ENCODE measurements around the gene SNX27.
A peak's percentile ranks its signal among the peaks of the same experiment; 100 is the strongest.
"Not testable (repeated sequence)": the region's sequence is repeated elsewhere in the genome, so short reads cannot be mapped to it uniquely, and the experiment has no call there.

Gene SNX27

GRCh38 chr1:151613282-151613780 is 1.5 kb downstream of the SNX27 start:
- no peaks in the 10 kb centered on the region for H3K36me3 ChIP-seq
- peak overlapping the region; percentile 97 for H3K27ac ChIP-seq
- H3K4me1 ChIP-seq (ENCODE audit: control insufficient read depth in 1 of 2, insufficient read depth in 1 of 2, low read depth in 1 of 2, low read length in 1 of 2) = peaks cover 60 to 62% of the 10 kb centered on the region in 2 experiments
- peak overlapping the region; percentile 72 to 94 for H3K4me3 ChIP-seq (ENCODE audit: low read depth in 1 of 2, low read length in 1 of 2)
- H3K27me3 ChIP-seq = no peaks in the 10 kb centered on the region
- no peaks in the 10 kb centered on the region for H3K9me3 ChIP-seq
- no peak for TF ChIP-seq CTCF (IDR thresholded peaks at IDR 0.05)

- no peak overlapping the region for H3K4me3 ChIP-seq (ENCODE audit: low read depth in 1 of 2, low read length in 1 of 2)
- H3K27ac ChIP-seq = peak overlapping the region; percentile 57
- H3K27me3 ChIP-seq = no peaks in the 10 kb centered on the region
- H3K4me1 ChIP-seq (ENCODE audit: control insufficient read depth in 1 of 2, insufficient read depth in 1 of 2, low read depth in 1 of 2, low read length in 1 of 2) = peaks cover 70 to 74% of the 10 kb centered on the region in 2 experiments
- H3K36me3 ChIP-seq = no peaks in the 10 kb centered on the region
- no peaks in the 10 kb centered on the region for H3K9me3 ChIP-seq
- no peak for TF ChIP-seq CTCF (IDR thresholded peaks at IDR 0.05)
Measured at GRCh38 chr1:151615711-151616504, 4.1 kb downstream of the SNX27 start.

DNA sequence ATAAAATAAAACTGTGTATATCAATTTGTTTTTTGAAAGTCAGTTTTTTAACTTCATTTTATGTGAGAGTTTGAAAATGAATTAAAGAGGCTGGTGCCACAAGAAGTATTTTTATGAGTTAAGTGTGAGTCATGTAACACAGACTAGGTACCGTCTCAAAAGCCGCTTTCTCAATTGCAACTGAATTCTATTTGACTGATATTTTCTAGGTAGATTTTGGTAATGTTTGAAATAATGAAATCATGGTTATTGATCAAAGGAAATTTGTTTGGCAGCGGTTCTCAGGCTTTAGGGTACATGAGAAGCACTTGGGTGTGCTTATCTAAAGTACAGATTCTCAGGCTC is 4.6 kb downstream of the SNX27 start:
- Histone ChIP-seq H3K27me3 (no peaks in the 10 kb centered on the region), H3K27ac (peak overlapping the region; percentile 57), H3K9me3 (no peaks in the 10 kb centered on the region), H3K4me3 (ENCODE audit: low read depth in 1 of 2, low read length in 1 of 2) (no peak overlapping the region), H3K4me1 (ENCODE audit: control insufficient read depth in 1 of 2, insufficient read depth in 1 of 2, low read depth in 1 of 2, low read length in 1 of 2) (peaks cover 70 to 75% of the 10 kb centered on the region in 2 experiments), H3K36me3 (no peaks in the 10 kb centered on the region)
- TF ChIP-seq CTCF (IDR thresholded peaks at IDR 0.05) = no peak

DNA sequence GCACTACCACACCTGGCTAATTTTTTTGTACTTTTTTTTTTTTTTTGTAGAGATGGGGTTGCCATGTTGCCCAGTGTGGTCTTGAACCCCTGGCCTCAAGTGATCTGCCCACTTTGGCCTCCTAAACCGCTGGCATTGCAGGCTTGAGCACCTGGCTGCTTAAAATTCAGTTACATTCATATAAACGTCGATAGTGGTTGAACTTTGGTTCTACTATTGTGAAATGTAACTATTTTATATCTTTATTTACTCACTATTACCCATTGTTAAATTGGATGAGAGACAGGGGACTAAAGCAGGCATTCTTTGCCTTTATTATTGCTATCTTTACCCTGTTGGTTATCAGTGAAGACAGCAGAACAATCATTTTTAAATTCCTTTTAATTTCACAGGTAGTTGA is 6.2 kb downstream of the SNX27 start:
- no peaks in the 10 kb centered on the region for H3K27me3 ChIP-seq
- TF ChIP-seq CTCF (IDR thresholded peaks at IDR 0.05) = no peak
- H3K4me1 ChIP-seq (ENCODE audit: control insufficient read depth in 1 of 2, insufficient read depth in 1 of 2, low read depth in 1 of 2, low read length in 1 of 2) = peaks cover 66 to 75% of the 10 kb centered on the region in 2 experiments
- no peak overlapping the region for H3K4me3 ChIP-seq (ENCODE audit: low read depth in 1 of 2, low read length in 1 of 2)
- no peak overlapping the region for H3K27ac ChIP-seq
- no peaks in the 10 kb centered on the region for H3K36me3 ChIP-seq
- H3K9me3 ChIP-seq = no peaks in the 10 kb centered on the region

GRCh38 chr1:151618470-151618869 is 6.6 kb downstream of the SNX27 start:
- TF ChIP-seq CTCF (IDR thresholded peaks at IDR 0.05) = no peak
- H3K27ac ChIP-seq = peak overlapping the region; percentile 26
- no peaks in the 10 kb centered on the region for H3K9me3 ChIP-seq
- H3K36me3 ChIP-seq = no peaks in the 10 kb centered on the region
- H3K4me1 ChIP-seq (ENCODE audit: control insufficient read depth in 1 of 2, insufficient read depth in 1 of 2, low read depth in 1 of 2, low read length in 1 of 2) = peaks cover 61 to 71% of the 10 kb centered on the region in 2 experiments
- H3K4me3 ChIP-seq (ENCODE audit: low read depth in 1 of 2, low read length in 1 of 2) = no peak overlapping the region
- no peaks in the 10 kb centered on the region for H3K27me3 ChIP-seq

- Histone ChIP-seq H3K27ac (peak overlapping the region; percentile 74), H3K4me1 (ENCODE audit: control insufficient read depth in 1 of 2, insufficient read depth in 1 of 2, low read depth in 1 of 2, low read length in 1 of 2) (peaks cover 56 to 65% of the 10 kb centered on the region in 2 experiments)
- H3K9me3 ChIP-seq; H3K36me3 ChIP-seq; H3K4me3 ChIP-seq (ENCODE audit: low read depth in 1 of 2, low read length in 1 of 2); H3K27me3 ChIP-seq: not testable (repeated sequence)
Measured at GRCh38 chr1:151618996-151619395, 7.1 kb downstream of the SNX27 start.

Measured in neutrophil (primary cell).